ENCODE data around the gene PTGIR. TPM values are rescaled to one million over a fixed set of nuclear protein-coding genes. Genes with fewer than 3 reads are reported as not detected.

PTGIR gene
- total RNA-seq (2021): 0.24 TPM in 1 of 3 replicates, not detected in the others
- Bru-seq, nascent RNA: percentile 19 among the genes with signal in this experiment
- long read RNA-seq, experiment 1: 0 reads
- long read RNA-seq, experiment 2: 0 reads
- long read RNA-seq, experiment 3: 0 reads

- TF ChIP-seq TCF7 (CRISPR knock-in tag; IDR thresholded peaks at IDR 0.05; ENCODE audit: low read depth) (no peak), ZBTB43 (CRISPR knock-in tag; IDR thresholded peaks at IDR 0.05) (no peak), NFE2L1 (CRISPR knock-in tag; IDR thresholded peaks at IDR 0.05) (no peak), SMAD4 (CRISPR knock-in tag; IDR thresholded peaks at IDR 0.05) (no peak), ZNF425 (CRISPR knock-in tag; conservative IDR thresholded peaks at IDR 0.05) (no peak), NR3C1 (CRISPR knock-in tag; conservative IDR thresholded peaks at IDR 0.05; ENCODE audit: low read depth) (no peak), IRF1 (CRISPR knock-in tag; IDR thresholded peaks at IDR 0.05) (no peak), ZMAT4 (CRISPR knock-in tag; IDR thresholded peaks at IDR 0.05) (no peak), ZSCAN18 (CRISPR knock-in tag; IDR thresholded peaks at IDR 0.05) (no peak), CTCF (IDR thresholded peaks at IDR 0.05) (no peak), PREB (CRISPR knock-in tag; IDR thresholded peaks at IDR 0.05; ENCODE audit: borderline replicate concordance) (no peak), CBFB (CRISPR knock-in tag; IDR thresholded peaks at IDR 0.05; ENCODE audit: low read depth) (no peak), SOX15 (CRISPR knock-in tag; IDR thresholded peaks at IDR 0.05) (no peak), RORB (CRISPR knock-in tag; IDR thresholded peaks at IDR 0.05) (no peak), ATF3 (CRISPR knock-in tag; conservative IDR thresholded peaks at IDR 0.05) (no peak), ZNF138 (CRISPR knock-in tag; conservative IDR thresholded peaks at IDR 0.05) (no peak), FOXK1 (CRISPR knock-in tag; IDR thresholded peaks at IDR 0.05) (no peak)
- ATAC-seq (peak; percentile 53), DNase-seq (ENCODE audit: low spot score) (no peak)
- H3K27ac Mint-ChIP-seq: no peak within 1 kb of the TSS
- H3K4me3 Mint-ChIP-seq: no peak within 1 kb of the TSS
- no peaks in the 10 kb centered on the region for H3K9me3 Mint-ChIP-seq
- POLR2A ChIA-PET: interaction anchor here (0.7 kb wide), 1 partner anchor 1095 kb away, joined by 3 read pairs; no protein-coding TSS in a partner anchor
- no peaks in the 10 kb centered on the region for H3K36me3 Mint-ChIP-seq
- CTCF ChIA-PET: interaction anchor here (1.1 to 2.8 kb wide), 4 partner anchors 8 to 37 kb away, joined by 3 to 15 read pairs (median 13); partner anchors contain the start of gene DACT3
- H3K27me3 Mint-ChIP-seq (ENCODE audit: low read depth): no peaks in the 10 kb centered on the region; the same call in 1 of the 2 replicates
- H3K4me1 Mint-ChIP-seq: peaks cover 8% of the 10 kb centered on the region
These were observed at the start of gene PTGIR for GRCh38 chr19:46624958-46625661. Gene PTGIR (minus strand): TSS chr19:46625089. CDS start chr19:46624225, 864 bp downstream.
